ENCODE measurements around the gene RAMACL.

- TF ChIP-seq EZH2 (IDR thresholded peaks at IDR 0.05; ENCODE audit: borderline replicate concordance, insufficient read depth, low read depth, low read length, poor library complexity, severe bottlenecking) (no peak), CTCF (IDR thresholded peaks at IDR 0.05) (no peak)
These were observed 20.2 kb downstream of the RAMACL start for GRCh38 chr6:166566026-166567011.
